Ovary (tissue), 3 donors: ENCODE data around the gene HDAC9.

Source experiments
- CTCF ChIP-seq, 3 donors: fragments of 450-650 bp in 2 of 3; fragments of 200-600 bp in 1 of 3; IDR thresholded peaks; one replicate each; pipeline versions ENCODE4 v1.5.1 to v1.8.0; 2016 to 2022; ENCODE audit warnings: antibody characterized with exemption in 3 of 3, mild to moderate bottlenecking in 1 of 3
- POLR2A ChIP-seq: fragments of 450-650 bp; IDR thresholded peaks from one replicate; pipeline ENCODE4 v1.6.1; 2017; ENCODE audit warnings: antibody characterized with exemption, mild to moderate bottlenecking, moderate library complexity
- donor health status: DM: no; HTN: no; CAD: no.

GRCh38 chr7:18546576-18546975, 51.0 kb downstream of the HDAC9 start:
- no peak for TF ChIP-seq POLR2A
- no peak for TF ChIP-seq CTCF (IDR thresholded peaks at IDR 0.05)
